ENCODE measurements around the gene AHDC1.

Gene AHDC1

GRCh38 chr1:27614625-27615344, 10.8 kb upstream of the AHDC1 start:
- DNase-seq = no peak

GRCh38 chr1:27614043-27614624, 10.2 kb upstream of the AHDC1 start:
- DNase-seq = no peak

GRCh38 chr1:27612718-27613117, 8.8 kb upstream of the AHDC1 start:
- no peak for DNase-seq

GRCh38 chr1:27611450-27611849, 7.5 kb upstream of the AHDC1 start:
- DNase-seq = no peak

GRCh38 chr1:27609618-27610240, 5.8 kb upstream of the AHDC1 start:
- DNase-seq = no peak

- DNase-seq = no peak
Measured at GRCh38 chr1:27609210-27609555, 5.2 kb upstream of the AHDC1 start.

GRCh38 chr1:27607239-27607804, 3.4 kb upstream of the AHDC1 start:
- no peak for DNase-seq

- no peak for DNase-seq
Measured at GRCh38 chr1:27606708-27607238, 2.8 kb upstream of the AHDC1 start.

- DNase-seq = peak; percentile 61
Measured at GRCh38 chr1:27605796-27606707, 2.1 kb upstream of the AHDC1 start.

GRCh38 chr1:27605300-27605766, 1.4 kb upstream of the AHDC1 start:
- no peak for DNase-seq

- no peak for DNase-seq
Measured at GRCh38 chr1:27604579-27605299, 795 bp upstream of the AHDC1 start.

- no peak for DNase-seq
Measured at GRCh38 chr1:27603309-27603680, 649 bp downstream of the AHDC1 start.

- DNase-seq = no peak
Measured at GRCh38 chr1:27602462-27603308, 1.3 kb downstream of the AHDC1 start.

- no peak for DNase-seq
Measured at GRCh38 chr1:27601771-27602461, 2.0 kb downstream of the AHDC1 start.

- no peak for DNase-seq
Measured at GRCh38 chr1:27601321-27601770, 2.6 kb downstream of the AHDC1 start.

GRCh38 chr1:27600498-27601175, 3.3 kb downstream of the AHDC1 start:
- DNase-seq = no peak

- no peak for DNase-seq
Measured at GRCh38 chr1:27599605-27600497, 4.1 kb downstream of the AHDC1 start.

- peak; percentile 31 for DNase-seq
Measured at GRCh38 chr1:27598902-27599528, 4.9 kb downstream of the AHDC1 start.

Measured in NCI-H2227 treated with DMSO at 0.1 percent for 48 hours (cell line).